LNCAP (cell line): ENCODE data around the gene PM20D2.

Experiments used
- CTCF ChIP-seq: fragments of 450-650 bp; IDR thresholded peaks from 2 replicates; pipeline ENCODE4 v1.5.1; 2017; ENCODE audit warnings: mild to moderate bottlenecking

Gene PM20D2

GRCh38 chr6:89148016-89148750, 2.3 kb downstream of the PM20D2 start:
- no peak for TF ChIP-seq CTCF

GRCh38 chr6:89154131-89154530, 8.3 kb downstream of the PM20D2 start:
- TF ChIP-seq CTCF = no peak

- no peak for TF ChIP-seq CTCF
Observed at GRCh38 chr6:89160331-89161092, 14.7 kb downstream of the PM20D2 start.

- no peak for TF ChIP-seq CTCF
Observed at GRCh38 chr6:89161326-89162046, 15.6 kb downstream of the PM20D2 start.

- no peak for TF ChIP-seq CTCF
Observed at GRCh38 chr6:89162047-89162371, 16.2 kb downstream of the PM20D2 start.

- no peak for TF ChIP-seq CTCF
Observed at GRCh38 chr6:89172131-89172530, 26.3 kb downstream of the PM20D2 start.

GRCh38 chr6:89173634-89174033, 27.8 kb downstream of the PM20D2 start:
- no peak for TF ChIP-seq CTCF
